Natural killer cell treated with Interleukin-12 subunit alpha and Interleukin-12 subunit beta and Interleukin-15 and Interleukin-18, amount 100 ng/mL, for 72 hours (primary cell): Measurements from ENCODE around the gene EEF1A2. TPM values are rescaled to one million over a fixed set of nuclear protein-coding genes. Genes with fewer than 3 reads are reported as not detected.

Experiments
- ATAC-seq, 2 donors: fragments of 150-1000 bp; cut with Tn5 transposase in 1 of 2; sonication (Bioruptor Pico), chemical (Tn5 transposase) in 1 of 2; 2 replicates each; pipeline ENCODE4 v1.10.0; 2021
- DNase-seq: peaks from one replicate; pipeline ENCODE4 v3.0.0; 2022; ENCODE audit warnings: low spot score
- H3K27ac Mint-ChIP-seq, 2 donors: 1 replicate in 1 of 2; 2 replicates in 1 of 2; pipeline ENCODE4 v1.8.0; 2022; ENCODE audit warnings: mixed read lengths in 2 of 2, mild to moderate bottlenecking in 1 of 2, moderate library complexity in 1 of 2
- H3K27me3 Mint-ChIP-seq, 2 donors: 1 replicate in 1 of 2; 2 replicates in 1 of 2; pipeline ENCODE4 v1.8.0; 2022; ENCODE audit warnings: mixed read lengths in 2 of 2
- H3K36me3 Mint-ChIP-seq: one replicate; pipeline ENCODE4 v1.8.0; 2022; ENCODE audit warnings: mixed read lengths
- H3K4me1 Mint-ChIP-seq, 2 donors: 1 replicate in 1 of 2; 2 replicates in 1 of 2; pipeline ENCODE4 v1.8.0; 2022; ENCODE audit warnings: low read depth in 2 of 2, mixed read lengths in 2 of 2, mild to moderate bottlenecking in 1 of 2
- H3K4me3 Mint-ChIP-seq: one replicate; pipeline ENCODE4 v1.8.0; 2022; ENCODE audit warnings: mixed read lengths
- H3K9me3 Mint-ChIP-seq: 2 replicates; pipeline ENCODE4 v1.8.0; 2022; ENCODE audit warnings: mixed read lengths
- total RNA-seq, 2 donors: library from RNA; stranded (reverse); gene quantifications; one replicate each; pipeline ENCODE4 v1.2.3, GENCODE V29; 2022

The EEF1A2 gene
- 1 to 10 TPM; 3.1 to 6.1 TPM for total RNA-seq

- DNase-seq, result no peak
- Mint-ChIP-seq H3K36me3 (no peaks in the 10 kb centered on the region), H3K27ac (no peak within 1 kb of the TSS), H3K9me3 (no peaks in the 10 kb centered on the region), H3K4me1 (no peaks in the 10 kb centered on the region), H3K27me3 (peaks cover 0 to 3% of the 10 kb centered on the region in 2 donors), H3K4me3 (no peak within 1 kb of the TSS)
- peak; percentile 14 to 62 for ATAC-seq
These were observed at the start of gene EEF1A2 for GRCh38 chr20:63498960-63499337. Gene EEF1A2 (minus strand): TSS chr20:63499083. CDS start chr20:63497763, 1,320 bp downstream.

- Mint-ChIP-seq H3K9me3 (no peaks in the 10 kb centered on the region), H3K4me1 (peaks cover 10% of the 10 kb centered on the region in 2 donors), H3K36me3 (no peaks in the 10 kb centered on the region), H3K27ac (no peak overlapping the region), H3K4me3 (no peak overlapping the region), H3K27me3 (peaks cover 5 to 9% of the 10 kb centered on the region in 2 donors)
- DNase-seq, result no peak
- no peak for ATAC-seq
These were observed 49.7 kb upstream of the EEF1A2 start for GRCh38 chr20:63548542-63548941.

GRCh38 chr20:63547725-63548480, 49.0 kb upstream of the EEF1A2 start, which contains the start of gene SRMS:
Gene SRMS (minus strand): TSS chr20:63547749. CDS start chr20:63547463, 286 bp downstream.
- no peak within 1 kb of the TSS for H3K4me3 Mint-ChIP-seq
- DNase-seq (no peak), ATAC-seq (no peak)
- H3K9me3 Mint-ChIP-seq, result no peaks in the 10 kb centered on the region
- no peaks in the 10 kb centered on the region for H3K36me3 Mint-ChIP-seq
- no peak within 1 kb of the TSS for H3K27ac Mint-ChIP-seq
- H3K4me1 Mint-ChIP-seq, result peaks cover 8 to 11% of the 10 kb centered on the region in 2 donors
- peaks cover 7 to 9% of the 10 kb centered on the region in 2 donors for H3K27me3 Mint-ChIP-seq

- no peak overlapping the region for H3K27ac Mint-ChIP-seq
- no peaks in the 10 kb centered on the region for H3K9me3 Mint-ChIP-seq
- DNase-seq (no peak), ATAC-seq (no peak)
- H3K36me3 Mint-ChIP-seq, result no peaks in the 10 kb centered on the region
- peaks cover 3 to 5% of the 10 kb centered on the region in 2 donors for H3K4me1 Mint-ChIP-seq
- H3K4me3 Mint-ChIP-seq, result no peak overlapping the region
- H3K27me3 Mint-ChIP-seq, result peaks cover 7 to 9% of the 10 kb centered on the region in 2 donors
These were observed 48.3 kb upstream of the EEF1A2 start for GRCh38 chr20:63546956-63547724.

- peaks cover 3 to 5% of the 10 kb centered on the region in 2 donors for H3K4me1 Mint-ChIP-seq
- DNase-seq (no peak), ATAC-seq (peak in 1 of 2 donors; percentile 8)
- H3K27me3 Mint-ChIP-seq, result peaks cover 7 to 9% of the 10 kb centered on the region in 2 donors
- no peaks in the 10 kb centered on the region for H3K9me3 Mint-ChIP-seq
- H3K27ac Mint-ChIP-seq, result no peak overlapping the region
- no peak overlapping the region for H3K4me3 Mint-ChIP-seq
- H3K36me3 Mint-ChIP-seq, result no peaks in the 10 kb centered on the region
These were observed 47.5 kb upstream of the EEF1A2 start for GRCh38 chr20:63546256-63546955.

- DNase-seq, result no peak
- H3K4me3 Mint-ChIP-seq, result no peak overlapping the region
- no peaks in the 10 kb centered on the region for H3K36me3 Mint-ChIP-seq
- H3K9me3 Mint-ChIP-seq, result no peaks in the 10 kb centered on the region
- H3K27ac Mint-ChIP-seq, result no peak overlapping the region
- peaks cover 3 to 5% of the 10 kb centered on the region in 2 donors for H3K4me1 Mint-ChIP-seq
- no peak for ATAC-seq
- H3K27me3 Mint-ChIP-seq, result peaks cover 7 to 9% of the 10 kb centered on the region in 2 donors
These were observed 46.9 kb upstream of the EEF1A2 start for GRCh38 chr20:63545814-63546213.

GRCh38 chr20:63544958-63545516, 46.2 kb upstream of the EEF1A2 start:
- no peak overlapping the region for H3K4me3 Mint-ChIP-seq
- no peak overlapping the region for H3K27ac Mint-ChIP-seq
- H3K36me3 Mint-ChIP-seq, result no peaks in the 10 kb centered on the region
- H3K9me3 Mint-ChIP-seq, result no peaks in the 10 kb centered on the region
- no peak for ATAC-seq
- DNase-seq, result no peak
- peaks cover 7 to 9% of the 10 kb centered on the region in 2 donors for H3K27me3 Mint-ChIP-seq
- H3K4me1 Mint-ChIP-seq, result peaks cover 3 to 5% of the 10 kb centered on the region in 2 donors

GRCh38 chr20:63544241-63544957, 45.5 kb upstream of the EEF1A2 start:
- H3K27me3 Mint-ChIP-seq, result peaks cover 7% of the 10 kb centered on the region in 2 donors
- ATAC-seq (no peak), DNase-seq (no peak)
- H3K27ac Mint-ChIP-seq, result peak overlapping the region in 1 of 2 donors; percentile 10
- H3K9me3 Mint-ChIP-seq, result no peaks in the 10 kb centered on the region
- H3K4me3 Mint-ChIP-seq, result no peak overlapping the region
- H3K4me1 Mint-ChIP-seq, result peaks cover 3 to 5% of the 10 kb centered on the region in 2 donors
- no peaks in the 10 kb centered on the region for H3K36me3 Mint-ChIP-seq

GRCh38 chr20:63543733-63544132, 44.9 kb upstream of the EEF1A2 start:
- no peaks in the 10 kb centered on the region for H3K9me3 Mint-ChIP-seq
- peaks cover 3 to 5% of the 10 kb centered on the region in 2 donors for H3K4me1 Mint-ChIP-seq
- no peaks in the 10 kb centered on the region for H3K36me3 Mint-ChIP-seq
- DNase-seq, result no peak
- ATAC-seq, result no peak
- peak overlapping the region in 1 of 2 donors; percentile 10 for H3K27ac Mint-ChIP-seq
- H3K27me3 Mint-ChIP-seq, result peaks cover 5 to 7% of the 10 kb centered on the region in 2 donors
- H3K4me3 Mint-ChIP-seq, result peak overlapping the region; percentile 8

GRCh38 chr20:63543131-63543530, 44.2 kb upstream of the EEF1A2 start:
- Mint-ChIP-seq H3K36me3 (no peaks in the 10 kb centered on the region), H3K9me3 (no peaks in the 10 kb centered on the region), H3K4me3 (no peak overlapping the region), H3K27me3 (peaks cover 3 to 7% of the 10 kb centered on the region in 2 donors), H3K27ac (peak overlapping the region in 1 of 2 donors; percentile 10), H3K4me1 (peaks cover 3 to 5% of the 10 kb centered on the region in 2 donors)
- DNase-seq, result no peak
- no peak for ATAC-seq

GRCh38 chr20:63542696-63543095, 43.8 kb upstream of the EEF1A2 start:
- Mint-ChIP-seq H3K4me3 (no peak overlapping the region), H3K9me3 (no peaks in the 10 kb centered on the region), H3K27ac (no peak overlapping the region), H3K4me1 (peaks cover 5 to 7% of the 10 kb centered on the region in 2 donors), H3K36me3 (no peaks in the 10 kb centered on the region), H3K27me3 (peaks cover 3 to 7% of the 10 kb centered on the region in 2 donors)
- ATAC-seq (no peak), DNase-seq (no peak)

- Mint-ChIP-seq H3K27me3 (peaks cover 3 to 7% of the 10 kb centered on the region in 2 donors), H3K36me3 (no peaks in the 10 kb centered on the region), H3K4me3 (no peak overlapping the region), H3K9me3 (no peaks in the 10 kb centered on the region), H3K4me1 (peaks cover 5 to 10% of the 10 kb centered on the region in 2 donors), H3K27ac (no peak overlapping the region)
- DNase-seq (no peak), ATAC-seq (no peak)
These were observed 43.2 kb upstream of the EEF1A2 start for GRCh38 chr20:63542031-63542559.
